Measurements from ENCODE around the gene HES6.

HES6 gene

DNA sequence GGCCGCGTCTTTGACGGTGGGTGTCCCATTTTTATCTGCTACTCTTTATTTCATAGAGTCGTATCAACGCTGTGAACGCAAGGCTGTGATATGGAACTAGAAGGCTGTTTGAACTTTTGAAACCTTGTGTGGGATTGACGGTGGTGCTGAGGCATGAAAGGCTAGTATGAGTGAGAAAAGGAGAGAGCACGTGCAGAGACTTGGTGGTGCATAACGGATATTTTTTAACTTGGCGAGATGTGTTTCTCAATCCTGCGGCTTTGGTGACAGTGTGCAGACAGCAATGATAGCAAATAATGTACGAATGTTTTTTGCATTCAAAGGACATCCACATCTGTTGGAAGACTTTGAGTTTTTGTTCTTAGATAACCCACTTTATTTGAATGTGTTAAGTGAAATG lies 6.2 kb downstream of the HES6 start:
- DNase-seq (ENCODE audit: low read depth in 2 of 2), result no peak

DNA sequence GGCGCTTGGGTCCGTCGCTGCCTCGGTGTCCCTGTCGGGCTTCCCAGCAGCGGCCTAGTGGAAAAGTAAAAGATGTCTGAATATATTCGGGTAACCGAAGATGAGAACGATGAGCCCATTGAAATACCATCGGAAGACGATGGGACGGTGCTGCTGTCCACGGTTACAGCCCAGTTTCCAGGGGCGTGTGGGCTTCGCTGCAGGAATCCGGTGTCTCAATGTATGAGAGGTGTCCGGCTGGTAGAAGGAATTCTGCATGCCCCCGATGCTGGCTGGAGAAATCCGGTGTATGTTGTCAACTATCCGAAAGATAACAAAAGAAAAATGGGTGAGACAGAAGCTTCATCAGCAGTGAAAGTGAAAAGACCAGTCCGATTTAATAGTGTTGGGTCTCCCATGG lies 8.0 kb downstream of the HES6 start:
- no peak for DNase-seq (ENCODE audit: low read depth in 2 of 2)

DNA sequence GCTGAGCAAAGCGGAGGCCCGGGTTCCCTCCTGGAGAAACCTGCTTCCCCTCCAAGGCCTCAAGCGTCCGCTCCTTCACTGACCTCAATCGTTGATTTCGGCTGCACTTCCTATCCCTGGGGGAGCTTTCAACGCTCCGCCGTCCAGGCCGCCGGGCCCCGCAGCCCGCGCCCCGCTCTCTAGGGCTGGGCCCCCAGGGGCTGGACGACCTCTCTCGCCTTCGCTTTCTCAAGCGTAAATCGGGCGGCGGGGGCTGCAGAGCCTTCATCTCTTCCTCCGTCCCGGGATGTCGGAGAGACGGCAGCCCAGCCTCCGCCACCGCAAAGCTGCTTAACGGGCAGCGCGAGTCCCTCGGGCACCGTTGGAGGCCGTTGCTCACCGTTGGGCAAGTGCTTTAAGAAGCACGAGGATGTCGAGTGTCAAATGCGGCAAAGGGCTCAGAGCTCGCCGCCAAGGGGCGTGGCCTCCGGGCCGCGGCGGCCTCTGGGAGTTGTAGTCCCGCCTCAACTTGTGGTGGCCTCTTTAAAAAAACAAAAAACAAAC lies 8.5 kb downstream of the HES6 start:
- DNase-seq (ENCODE audit: low read depth in 2 of 2), result peak; percentile 56 to 67

DNA sequence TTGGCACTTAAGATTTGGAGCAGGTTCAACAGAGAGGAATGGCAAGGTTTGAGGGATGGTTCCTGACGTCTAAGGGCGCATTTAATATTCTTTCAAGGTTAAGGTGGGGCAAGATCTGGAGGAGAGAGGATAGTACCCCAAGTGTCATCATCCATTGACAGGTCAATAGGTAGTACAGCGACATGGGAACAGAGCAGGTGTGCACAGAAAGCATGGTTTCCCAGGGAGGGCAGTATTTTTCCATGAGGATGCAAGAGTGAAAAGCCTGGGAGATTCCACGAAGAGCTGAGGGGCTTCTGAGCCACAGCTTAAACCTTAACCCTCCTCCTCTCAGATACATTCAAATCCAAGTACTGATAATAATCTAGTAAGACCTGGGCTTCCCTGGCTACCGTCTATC lies 9.1 kb downstream of the HES6 start:
- DNase-seq (ENCODE audit: low read depth in 2 of 2), result no peak

DNA sequence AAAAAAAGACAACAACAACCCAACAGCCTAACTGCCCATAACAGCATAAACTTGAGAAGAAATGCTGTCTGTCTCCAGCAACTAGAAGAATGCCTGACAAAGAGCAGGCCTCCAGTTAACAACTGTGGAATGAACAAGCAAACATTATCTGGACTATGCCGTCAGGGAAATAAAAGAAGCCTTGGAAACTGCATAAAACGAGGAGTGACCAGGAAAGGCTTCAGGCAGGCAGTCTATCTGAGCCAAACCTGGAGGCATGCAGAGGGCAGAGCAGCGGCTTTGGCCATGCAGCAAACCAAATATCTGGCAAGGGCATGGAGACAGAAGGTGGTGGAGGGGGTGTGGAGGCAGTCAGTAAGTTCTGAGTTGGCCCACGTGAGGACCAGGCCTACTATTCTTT lies 11.1 kb downstream of the HES6 start:
- DNase-seq (ENCODE audit: low read depth in 2 of 2), result no peak

DNA sequence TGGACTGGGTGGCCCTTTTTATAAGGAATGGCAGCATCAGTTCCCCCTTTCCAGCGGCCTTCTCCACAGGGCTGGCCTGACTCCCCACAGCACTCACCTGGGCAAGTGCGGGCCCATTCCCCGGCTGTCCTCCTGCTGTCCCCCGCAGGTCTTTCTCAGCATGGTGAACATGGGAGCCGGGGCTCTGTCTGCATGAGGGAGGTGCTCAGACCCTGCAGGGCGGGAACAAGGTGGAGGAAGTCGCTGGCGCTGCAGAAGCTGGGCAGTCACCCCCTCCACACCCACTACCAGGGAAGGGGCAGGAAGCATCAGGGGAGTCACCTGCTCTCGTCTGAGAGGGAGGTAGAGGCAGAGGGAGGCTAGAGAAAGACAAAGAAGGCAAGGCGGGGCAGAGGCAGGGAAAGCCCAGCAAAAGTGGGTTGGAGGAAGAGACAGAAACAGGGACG lies 12.2 kb downstream of the HES6 start:
- no peak for DNase-seq (ENCODE audit: low read depth in 2 of 2)

DNA sequence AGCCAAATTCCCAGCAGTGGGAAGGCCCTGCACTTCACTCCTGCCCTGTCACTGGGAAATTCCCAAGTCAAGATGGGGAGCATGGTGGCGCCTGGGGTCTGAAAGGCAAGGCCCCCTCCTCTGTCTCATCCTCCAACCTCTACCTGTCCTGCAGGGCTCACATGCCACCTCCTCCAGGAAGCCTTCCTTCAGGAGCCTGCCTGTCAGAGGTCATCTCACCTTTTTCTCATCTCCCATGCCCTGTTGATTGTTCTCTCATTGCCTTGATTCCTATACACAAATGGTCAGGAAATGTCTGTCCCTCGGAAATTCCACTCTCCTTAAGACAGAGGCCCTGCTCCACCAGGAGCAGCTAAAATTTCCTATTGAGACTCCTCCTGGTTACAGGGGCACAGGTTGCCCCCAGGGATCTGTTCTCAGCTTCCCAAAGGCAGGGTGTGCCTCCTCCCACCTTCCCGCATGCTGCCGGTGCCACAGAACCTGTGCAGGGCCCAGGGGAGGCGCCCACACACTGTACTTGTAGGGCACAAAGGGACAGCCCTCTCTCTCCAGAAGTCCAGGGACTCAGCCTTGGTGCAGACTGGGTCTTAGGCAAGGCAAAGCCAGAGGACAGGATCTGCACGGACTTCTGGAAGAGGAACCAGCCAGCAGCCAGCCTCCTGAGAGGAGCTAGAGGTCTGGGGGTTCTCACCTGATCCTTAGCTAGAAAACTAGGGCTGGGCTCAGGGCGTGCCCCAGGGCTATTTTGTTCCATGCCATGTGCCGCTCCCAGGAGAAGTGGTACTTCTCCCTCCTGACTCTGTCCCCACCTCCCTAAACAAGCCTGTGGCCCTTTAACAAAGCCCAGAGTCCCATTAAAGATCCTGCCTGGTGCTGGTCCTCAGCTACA lies 12.9 kb downstream of the HES6 start:
- no peak for DNase-seq (ENCODE audit: low read depth in 2 of 2)

DNA sequence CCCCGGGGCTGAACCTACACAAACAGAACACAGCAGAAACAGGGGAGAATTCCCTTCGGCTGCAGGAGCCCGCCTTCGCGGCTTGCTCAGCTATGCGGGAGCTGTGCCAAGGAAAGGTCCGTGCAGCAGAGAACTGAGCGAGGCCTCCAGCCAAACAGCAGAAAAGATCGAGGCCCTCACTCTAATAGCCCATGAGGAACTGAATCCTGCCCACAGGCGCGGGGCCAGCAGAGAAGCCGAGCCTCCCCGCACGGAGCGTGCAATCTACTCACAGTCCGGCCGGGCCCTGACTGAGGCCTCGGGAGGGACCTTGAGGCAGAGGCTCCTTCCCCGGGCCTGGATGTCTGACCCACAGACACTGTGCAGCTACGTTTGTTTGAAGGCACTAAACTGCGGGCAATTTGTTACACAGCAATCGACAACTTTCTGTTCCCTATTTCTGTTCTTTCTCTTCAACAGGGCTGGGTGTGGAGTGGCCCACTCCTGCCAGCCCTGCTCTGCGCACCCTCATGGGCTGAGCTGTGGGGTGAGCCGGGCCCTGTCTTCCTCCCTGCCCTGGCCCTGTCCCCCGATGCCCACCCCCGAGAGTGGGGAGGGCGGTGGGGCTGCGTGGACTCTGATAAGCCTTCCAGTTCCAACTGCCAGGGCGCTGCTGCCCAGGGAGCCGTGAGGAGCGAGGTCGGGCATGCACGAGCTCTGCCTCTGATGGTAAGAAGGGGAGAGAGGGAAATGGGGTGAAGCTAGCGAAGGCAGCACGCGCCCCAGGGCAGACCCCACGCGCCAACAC lies 13.7 kb downstream of the HES6 start:
- no peak for DNase-seq (ENCODE audit: low read depth in 2 of 2)

DNA sequence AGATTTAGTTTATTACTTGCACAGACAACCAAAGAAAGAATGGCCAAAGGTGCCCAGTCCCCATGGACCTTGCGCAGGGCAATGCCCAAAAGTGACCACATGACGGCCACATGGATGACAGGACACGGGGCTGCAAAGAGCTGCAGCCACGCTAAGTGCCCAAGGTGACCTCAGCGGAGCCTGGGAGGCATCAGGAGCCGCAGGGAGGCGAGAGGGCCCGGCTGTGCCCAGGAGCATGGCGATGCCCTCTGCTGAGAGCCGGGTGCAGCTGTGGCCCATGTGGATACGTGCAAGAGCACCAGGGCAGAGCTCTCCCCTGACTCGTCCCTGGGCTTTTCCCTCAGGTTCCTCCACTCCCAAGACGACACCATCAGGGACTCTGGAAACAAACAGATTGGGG lies 14.7 kb downstream of the HES6 start:
- DNase-seq (ENCODE audit: low read depth in 2 of 2), result no peak

DNA sequence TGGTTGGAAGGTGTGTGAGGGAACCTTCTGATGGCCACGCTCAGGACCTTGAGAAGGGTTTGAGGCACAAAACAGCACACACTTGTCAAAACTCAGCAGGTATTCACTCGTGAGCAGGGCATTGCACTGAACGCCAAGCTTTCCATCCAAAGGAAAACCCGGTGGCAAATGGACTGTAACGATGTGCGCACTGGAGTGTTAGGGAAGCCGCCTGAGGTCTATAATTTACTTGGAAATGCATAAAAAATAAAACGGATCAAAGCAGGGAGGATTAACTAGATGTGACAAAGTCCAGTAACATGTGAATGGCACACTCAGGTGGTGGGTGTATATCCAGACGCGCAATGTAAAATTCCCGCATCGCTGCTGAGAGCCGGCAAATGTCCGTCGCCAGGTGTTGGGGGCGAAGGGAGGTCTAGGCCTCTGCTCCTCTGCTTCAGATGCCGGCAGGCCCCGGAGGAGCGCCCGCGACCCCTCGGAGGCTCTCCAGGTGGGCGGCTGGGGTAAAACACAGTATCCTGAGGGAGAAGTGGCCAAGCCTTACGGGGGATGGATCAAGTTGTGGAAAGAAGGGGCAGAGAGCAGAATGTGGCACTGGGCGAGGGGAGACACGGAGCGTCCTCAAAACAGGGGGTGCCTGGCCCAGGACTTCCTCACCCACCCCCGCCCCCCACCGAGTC lies 15.3 kb downstream of the HES6 start:
- no peak for DNase-seq (ENCODE audit: low read depth in 2 of 2)

DNA sequence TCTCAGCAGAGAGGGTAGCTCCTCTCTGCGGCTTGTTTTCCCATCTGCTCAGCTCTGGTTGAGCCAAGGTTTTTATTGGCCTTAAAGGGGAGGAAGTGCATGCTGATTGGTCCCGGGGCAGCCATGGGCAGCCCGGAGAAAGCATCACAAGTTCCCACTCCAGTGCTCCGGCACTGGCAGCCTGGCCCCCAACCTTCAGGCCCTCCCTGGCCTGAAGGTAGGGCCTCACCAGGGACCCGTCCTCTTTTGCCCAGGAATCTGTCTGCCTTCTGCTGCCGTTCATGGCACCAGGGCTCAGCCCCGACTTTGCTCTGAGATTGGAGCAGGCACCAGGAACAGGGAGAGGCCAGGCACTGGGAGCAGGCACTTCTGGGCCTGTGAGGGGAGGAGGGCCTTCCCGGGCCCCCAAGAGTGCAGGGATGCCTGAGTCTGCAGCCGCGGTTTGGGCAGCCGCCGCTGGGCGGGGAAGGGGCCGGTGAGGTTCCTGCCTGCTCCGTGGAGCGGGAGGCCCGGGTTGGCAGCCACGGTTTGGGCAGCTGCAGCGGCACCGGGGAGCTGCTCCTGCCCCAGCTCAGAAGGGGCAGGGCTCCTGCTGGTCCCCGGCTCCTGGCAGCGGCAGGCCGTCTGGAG lies 18.8 kb downstream of the HES6 start:
- no peak for DNase-seq (ENCODE audit: low read depth in 2 of 2)

DNA sequence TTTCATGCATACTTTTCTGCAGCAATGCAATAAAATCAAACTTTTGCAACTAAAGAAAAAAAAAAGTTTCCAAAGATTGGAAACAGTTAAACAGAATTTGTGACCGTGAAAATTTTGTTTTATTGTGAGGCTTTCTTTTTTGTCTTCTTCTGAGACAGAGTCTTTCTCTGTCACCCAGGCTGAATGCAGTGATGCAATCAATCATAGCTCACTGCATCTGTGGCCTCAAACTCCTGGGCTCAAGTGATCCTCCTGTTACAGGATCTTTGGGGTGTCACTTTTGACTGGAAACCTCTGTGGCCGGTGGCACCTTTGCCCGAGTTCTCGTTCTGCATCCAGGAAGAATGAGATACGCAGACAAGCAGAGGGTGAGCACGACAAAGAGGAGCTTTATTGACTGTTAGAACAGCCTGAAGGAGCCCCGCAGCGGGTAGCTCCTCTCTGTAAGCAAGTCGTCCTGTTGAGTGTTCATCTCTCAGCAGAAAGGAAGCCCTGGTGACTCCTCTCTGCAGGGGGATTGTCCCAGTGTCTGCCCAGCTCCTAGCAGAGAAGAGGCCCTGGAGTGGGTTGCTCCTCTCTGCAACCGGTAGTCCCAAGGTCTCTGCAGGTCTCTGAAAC lies 19.5 kb downstream of the HES6 start:
- no peak for DNase-seq (ENCODE audit: low read depth in 2 of 2)

DNA sequence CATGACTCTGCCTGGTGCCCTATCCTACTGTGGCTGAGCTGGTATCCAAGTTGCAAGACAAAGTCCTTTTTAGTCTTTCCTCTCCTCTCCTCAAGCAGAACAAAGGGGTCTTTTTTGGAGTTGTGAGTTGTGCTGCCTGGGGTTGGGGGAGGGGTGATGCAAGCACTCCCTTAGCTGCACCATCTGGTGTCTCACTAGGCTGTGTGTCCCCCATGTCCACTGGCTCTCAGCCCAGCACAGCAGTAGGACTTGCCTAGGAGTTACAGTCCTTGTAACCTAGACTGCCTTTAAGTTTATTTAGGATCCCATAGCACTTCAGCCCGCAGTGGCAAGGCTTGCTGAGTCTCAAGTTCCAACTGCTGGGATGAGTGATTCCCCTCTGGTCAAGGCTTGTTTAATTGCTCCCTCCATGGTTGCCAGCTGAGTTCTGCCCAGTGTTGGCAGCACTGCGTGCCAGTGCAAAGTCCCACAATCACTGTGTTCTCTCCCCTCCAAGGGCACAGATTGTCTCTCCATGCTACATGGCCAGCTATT lies 23.1 kb downstream of the HES6 start:
- DNase-seq (ENCODE audit: low read depth in 2 of 2), result no peak

DNA sequence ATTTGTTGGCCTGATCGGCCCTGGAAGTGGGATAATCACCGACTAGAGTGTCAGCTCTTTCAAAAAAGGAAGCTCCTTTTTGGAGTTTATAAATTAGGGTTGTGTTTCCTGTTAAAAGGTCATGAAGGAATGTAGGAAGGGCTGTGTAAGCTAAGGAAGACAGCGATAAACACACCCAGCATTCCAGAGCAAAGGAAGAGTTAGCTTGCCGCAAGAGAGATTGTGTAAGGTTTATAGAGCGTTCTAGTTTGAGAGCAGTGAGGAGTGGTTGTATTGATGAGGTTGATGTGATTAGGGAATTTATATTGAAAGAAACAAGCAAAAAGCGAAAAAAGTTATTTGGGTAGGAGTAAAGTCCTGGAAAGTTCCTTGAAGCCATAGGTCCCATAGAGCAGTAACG lies 32.8 kb downstream of the HES6 start:
- no peak for DNase-seq (ENCODE audit: low read depth in 2 of 2)

DNA sequence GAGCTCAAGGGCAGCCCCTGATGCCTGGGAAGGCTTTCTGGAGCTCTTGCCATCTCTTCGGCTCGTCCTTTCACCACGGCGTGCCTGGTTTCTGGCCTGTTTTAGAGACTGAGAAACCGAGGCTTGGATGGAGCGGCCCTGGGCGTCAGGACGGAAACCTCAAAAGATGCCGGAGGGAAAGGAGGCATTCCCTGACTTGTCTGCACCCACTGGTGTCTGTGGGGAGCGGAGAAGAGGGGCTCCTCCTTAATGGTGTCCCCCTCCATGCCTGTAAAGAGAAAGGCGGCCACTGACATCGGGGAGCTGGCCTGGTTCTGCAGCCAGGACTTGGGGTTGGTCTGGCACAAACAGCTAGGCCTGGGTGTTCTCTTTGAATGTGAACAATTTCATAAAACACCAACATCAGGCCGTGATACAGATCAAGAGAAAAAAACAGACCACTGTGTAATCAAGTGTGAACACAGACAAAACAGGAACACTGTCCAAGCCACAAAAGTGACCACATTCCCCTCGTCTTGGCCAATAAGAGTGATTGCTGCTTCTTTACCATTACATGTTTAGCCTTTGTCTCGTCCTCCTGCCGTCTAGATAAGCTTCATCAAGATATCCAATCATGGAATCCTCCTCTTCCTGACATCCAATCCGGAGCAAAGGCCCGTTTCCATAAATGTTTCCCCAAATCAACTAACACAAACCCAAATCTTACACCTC lies 35.7 kb downstream of the HES6 start:
- no peak for DNase-seq (ENCODE audit: low read depth in 2 of 2)

DNA sequence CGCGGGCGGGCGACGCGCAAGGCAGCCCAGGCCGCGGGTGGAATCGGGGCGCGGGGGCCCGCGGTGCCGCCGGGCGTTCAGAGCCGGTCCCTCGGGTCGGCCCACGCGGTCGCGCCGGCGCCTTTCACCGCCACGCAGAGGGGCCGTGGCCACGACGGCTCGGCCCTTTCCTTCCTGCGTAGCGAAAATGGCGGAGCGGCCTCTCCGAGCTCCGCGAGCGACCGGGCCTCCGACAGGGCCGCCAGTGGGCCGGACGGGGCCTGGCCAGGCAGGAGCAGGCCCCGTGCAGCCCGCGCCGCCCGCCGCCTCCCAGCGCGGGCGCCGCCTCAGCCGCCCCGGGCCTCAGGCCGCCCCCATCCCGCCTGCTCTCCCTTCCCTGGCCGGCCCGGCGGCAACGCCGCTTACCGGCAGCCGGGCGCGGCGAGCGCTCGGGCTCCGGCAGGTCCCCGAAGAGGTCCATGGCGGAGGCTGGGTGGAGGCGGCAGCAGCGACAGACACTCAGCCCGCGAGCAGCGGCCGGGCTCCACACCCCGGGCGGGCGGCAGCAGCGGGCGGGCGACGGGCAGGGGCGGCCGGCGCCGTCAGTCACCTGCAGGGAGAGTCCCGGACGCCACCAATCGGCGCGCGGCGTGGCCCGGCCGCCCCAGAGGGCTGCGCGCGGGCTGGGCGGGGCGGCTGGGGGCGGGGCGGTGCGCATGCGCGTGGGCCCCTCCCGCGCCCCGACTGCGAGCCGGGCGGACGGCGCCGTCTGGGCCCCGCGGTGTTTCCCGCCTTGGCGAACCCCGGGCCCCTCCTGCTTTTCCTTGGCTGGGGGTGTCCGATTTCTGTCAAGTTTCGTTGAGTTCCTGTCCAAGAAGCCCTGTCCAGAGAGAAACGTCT lies 36.5 kb downstream of the HES6 start, which contains the start of gene ILKAP:
ILKAP (minus strand) TSS at position 602 of the 879 bp plus-strand sequence; CDS start at position 460, 142 bp downstream.
- DNase-seq (ENCODE audit: low read depth in 2 of 2), result peak; percentile 76 to 83

DNA sequence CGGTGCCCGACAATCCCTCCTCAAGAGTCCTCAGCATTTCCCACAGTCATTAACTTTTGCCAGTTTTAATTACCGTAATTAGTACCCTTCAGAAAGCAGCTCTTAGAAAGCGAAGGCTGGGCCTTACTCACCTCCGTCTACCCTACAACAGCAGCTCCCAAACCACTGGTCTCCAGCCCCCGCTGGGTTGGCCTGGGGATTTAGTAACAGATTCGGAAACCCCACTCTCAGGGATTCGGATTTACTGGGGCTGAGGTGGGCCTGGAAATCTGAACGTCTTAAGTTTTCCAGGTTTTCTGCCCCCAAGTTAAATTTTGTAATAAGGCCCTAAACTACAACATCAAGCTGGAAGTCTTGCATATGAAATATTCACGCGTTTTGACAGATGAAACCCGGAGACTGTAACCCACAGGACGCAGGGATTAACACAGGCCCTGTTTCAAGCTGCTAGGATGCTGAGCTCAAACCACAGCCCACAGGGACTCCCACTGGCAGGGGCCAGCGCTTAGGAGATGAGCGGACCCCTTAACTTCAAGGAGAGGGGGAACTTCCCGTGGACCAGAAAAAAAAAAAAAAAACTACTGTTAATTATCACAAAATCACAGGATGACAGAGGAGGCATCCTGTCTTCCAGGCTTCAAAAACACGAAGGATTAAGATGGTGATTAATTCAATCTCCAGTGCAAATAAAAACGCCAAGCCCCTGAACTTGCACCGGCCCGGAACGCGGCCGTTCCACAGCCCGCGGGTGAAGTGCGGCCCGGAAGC lies 37.3 kb downstream of the HES6 start:
- DNase-seq (ENCODE audit: low read depth in 2 of 2), result no peak

DNA sequence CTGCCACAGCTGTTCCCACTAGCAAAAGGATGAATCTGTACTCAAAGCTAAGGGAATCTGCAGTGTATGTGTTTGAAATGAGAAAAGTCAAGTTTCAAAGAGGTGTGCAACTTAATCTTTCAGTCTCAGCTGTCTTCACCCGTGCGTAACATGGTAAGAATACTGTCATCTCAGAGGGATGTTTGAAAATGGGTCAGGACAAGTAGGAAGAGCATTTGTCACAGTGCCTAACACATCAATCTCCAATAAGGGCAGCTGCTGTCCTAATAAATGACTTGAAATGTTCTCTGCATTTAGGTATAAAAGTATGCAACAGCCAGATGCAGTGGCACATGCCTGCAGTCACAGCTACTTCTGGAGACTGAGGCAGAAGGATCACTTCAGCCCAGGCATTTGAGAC lies 49.4 kb downstream of the HES6 start:
- DNase-seq (ENCODE audit: low read depth in 2 of 2), result no peak
